GM19193 (cell line): ENCODE data around the gene TBC1D10A.

ENCODE experiments used
- POLR2A ChIP-seq: IDR thresholded peaks from 4 replicates; pipeline ENCODE4 v1.6.1; 2011; ENCODE audit not compliant: insufficient read depth, insufficient read length; ENCODE audit errors: extremely low read depth

TBC1D10A gene

GRCh38 chr22:30332551-30332950, 5.8 kb upstream of the TBC1D10A start:
- no peak for TF ChIP-seq POLR2A

GRCh38 chr22:30328466-30329049, 1.8 kb upstream of the TBC1D10A start:
- no peak for TF ChIP-seq POLR2A

DNA sequence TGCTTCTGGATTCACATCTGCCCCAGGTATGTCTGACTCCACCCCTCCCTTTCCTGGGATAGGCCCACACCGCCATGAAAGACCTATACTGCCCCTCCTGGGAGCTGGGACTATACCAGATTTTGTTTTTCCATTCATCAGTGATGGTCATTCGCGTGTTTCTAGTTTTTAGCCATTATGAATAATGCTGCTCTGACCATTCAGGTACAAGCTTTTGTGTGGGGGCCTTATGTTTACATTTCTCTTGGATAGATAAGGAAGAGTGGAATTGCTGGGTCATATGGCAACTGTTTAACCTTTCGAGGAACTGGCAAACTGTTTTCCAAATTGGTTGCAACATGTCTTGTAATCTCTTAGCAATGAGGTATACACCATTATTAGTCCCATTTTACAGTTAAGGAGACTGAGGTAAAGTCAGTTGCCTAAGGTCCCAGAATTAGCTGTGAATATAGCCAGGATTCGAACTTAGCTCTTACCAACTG, 1.2 kb upstream of the TBC1D10A start:
- no peak for TF ChIP-seq POLR2A

- no peak for TF ChIP-seq POLR2A
These were observed 461 bp downstream of the TBC1D10A start for GRCh38 chr22:30326255-30326705.

GRCh38 chr22:30325724-30326254, 952 bp downstream of the TBC1D10A start:
- TF ChIP-seq POLR2A: no peak

- no peak for TF ChIP-seq POLR2A
These were observed 1.5 kb downstream of the TBC1D10A start for GRCh38 chr22:30325065-30325720.

- no peak for TF ChIP-seq POLR2A
These were observed 2.6 kb downstream of the TBC1D10A start for GRCh38 chr22:30324014-30324730.

DNA sequence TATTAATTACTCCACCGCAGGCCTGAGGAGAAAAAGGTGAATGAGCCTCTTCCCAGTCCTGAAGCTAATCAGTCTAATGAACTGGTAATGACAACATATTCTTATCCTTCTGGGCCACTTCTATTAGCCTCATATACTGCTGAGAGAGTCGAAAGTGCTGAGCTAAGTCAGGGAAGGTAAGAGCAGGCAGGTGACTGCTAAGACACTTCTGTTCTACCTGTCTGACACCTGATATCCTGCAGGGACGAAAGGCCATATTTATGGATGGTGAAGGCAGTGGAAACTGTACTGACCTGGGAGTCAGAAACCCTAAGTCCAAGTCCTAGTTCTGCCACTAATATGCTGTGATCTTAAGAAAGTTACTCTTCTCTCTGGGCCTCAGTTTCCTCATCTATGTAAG, 3.5 kb downstream of the TBC1D10A start:
- no peak for TF ChIP-seq POLR2A

DNA sequence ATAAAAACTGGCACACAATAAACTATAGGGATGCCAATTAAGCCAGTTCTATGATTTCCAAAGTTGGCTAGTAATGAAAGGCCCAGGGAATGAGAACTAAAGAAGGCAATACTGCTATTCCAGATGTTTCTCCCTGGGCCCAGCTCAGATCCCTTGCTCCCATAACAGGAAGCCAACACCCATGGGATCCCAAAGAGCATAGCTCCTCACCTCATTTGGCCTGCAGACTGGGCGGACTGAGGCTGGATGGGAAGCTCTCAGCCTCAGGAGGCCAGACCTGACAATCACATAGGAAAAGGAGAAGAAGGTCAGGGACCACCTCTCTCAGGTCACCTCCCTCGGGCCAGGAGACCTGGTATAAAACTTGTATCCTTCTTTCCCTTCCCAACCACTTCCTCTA, 5.3 kb downstream of the TBC1D10A start:
- no peak for TF ChIP-seq POLR2A

GRCh38 chr22:30320021-30320556, 6.7 kb downstream of the TBC1D10A start:
- no peak for TF ChIP-seq POLR2A

- no peak for TF ChIP-seq POLR2A
These were observed 7.8 kb downstream of the TBC1D10A start for GRCh38 chr22:30318799-30319419.

- no peak for TF ChIP-seq POLR2A
These were observed 9.0 kb downstream of the TBC1D10A start for GRCh38 chr22:30317778-30318177.

- no peak for TF ChIP-seq POLR2A
These were observed 10.7 kb downstream of the TBC1D10A start for GRCh38 chr22:30315962-30316576.

GRCh38 chr22:30314915-30315314, 11.8 kb downstream of the TBC1D10A start:
- no peak for TF ChIP-seq POLR2A
